HL-60 (cell line): ENCODE results near the gene RHBDL1.

Experiments used
- DNase-seq, 2 experiments: peaks; one replicate each; pipeline ENCODE4 v3.0.0-alpha.2; 2010 to 2020; ENCODE audit warnings: low read depth in 1 of 2, low spot score in 1 of 2
- H3K27ac ChIP-seq: fragments of 250-450 bp; sonication (Bioruptor Pico); replicated peaks from 2 replicates; pipeline ENCODE4 v1.5.1; 2020; ENCODE audit warnings: mild to moderate bottlenecking, moderate library complexity
- H3K27me3 ChIP-seq: fragments of 250-450 bp; sonication (Bioruptor Pico); 2 replicates; pipeline ENCODE4 v1.5.1; 2021; ENCODE audit warnings: mild to moderate bottlenecking, moderate library complexity; ENCODE audit not compliant: insufficient read depth, poor library complexity, severe bottlenecking
- H3K4me3 ChIP-seq: replicated peaks from 2 replicates; pipeline ENCODE4 v1.5.1; 2011; ENCODE audit warnings: mild to moderate bottlenecking, control low read depth, low read length; ENCODE audit not compliant: insufficient read depth
- CTCF ChIP-seq: IDR thresholded peaks from one replicate; pipeline ENCODE4 v1.5.1; 2011; ENCODE audit warnings: low read length, control low read depth, inconsistent platforms; ENCODE audit not compliant: insufficient read depth
- GABPA ChIP-seq: IDR thresholded peaks from 2 replicates; pipeline ENCODE4 v1.6.1; 2012; ENCODE audit warnings: low read depth
- POLR2AphosphoS5 ChIP-seq: IDR thresholded peaks from 2 replicates; pipeline ENCODE4 v1.6.1; 2012; ENCODE audit warnings: low read depth
- REST ChIP-seq: IDR thresholded peaks from 2 replicates; pipeline ENCODE4 v1.6.1; 2012; ENCODE audit warnings: low read depth; ENCODE audit not compliant: insufficient replicate concordance
- SPI1 ChIP-seq: IDR thresholded peaks from 2 replicates; pipeline ENCODE4 v1.6.1; 2012; ENCODE audit warnings: low read depth, mild to moderate bottlenecking, borderline replicate concordance

Gene RHBDL1

GRCh38 chr16:652454-653305, 22.8 kb upstream of the RHBDL1 start:
- H3K4me3 ChIP-seq: no peak overlapping the region
- TF ChIP-seq CTCF (no peak), GABPA (no peak), REST (no peak), SPI1 (no peak), POLR2AphosphoS5 (no peak)
- H3K27ac ChIP-seq: peak overlapping the region; percentile 66
- DNase-seq: no peak
- no peaks in the 10 kb centered on the region for H3K27me3 ChIP-seq

GRCh38 chr16:654034-654433, 21.4 kb upstream of the RHBDL1 start:
- DNase-seq: no peak
- TF ChIP-seq POLR2AphosphoS5 (no peak), CTCF (no peak), GABPA (no peak), REST (no peak), SPI1 (no peak)
- H3K27ac ChIP-seq: no peak overlapping the region
- H3K4me3 ChIP-seq: no peak overlapping the region
- no peaks in the 10 kb centered on the region for H3K27me3 ChIP-seq

GRCh38 chr16:657487-657886, 18.0 kb upstream of the RHBDL1 start:
- DNase-seq: no peak
- Histone ChIP-seq H3K27ac (no peak overlapping the region), H3K27me3 (no peaks in the 10 kb centered on the region), H3K4me3 (no peak overlapping the region)
- TF ChIP-seq GABPA (no peak), POLR2AphosphoS5 (no peak), CTCF (no peak), SPI1 (no peak), REST (no peak)
